Spinal cord (tissue), 10 donors: ENCODE results near the gene ADGRB2. TPM values are rescaled to one million over a fixed set of nuclear protein-coding genes. Genes with fewer than 3 reads are reported as not detected.

Experiments
- DNase-seq, 6 donors: peaks; one replicate each; pipeline versions ENCODE4 v3.0.0 to v3.0.0-alpha.2; 2013 to 2015; ENCODE audit warnings: low spot score in 6 of 6, low read depth in 4 of 6
- H3K27ac ChIP-seq: one replicate; pipeline ENCODE4 v1.5.1; 2013; ENCODE audit warnings: low read depth, low read length, control low read depth
- H3K27me3 ChIP-seq: one replicate; pipeline ENCODE4 v1.6.1; 2013; ENCODE audit warnings: low read length; ENCODE audit not compliant: control insufficient read depth, insufficient read depth
- H3K36me3 ChIP-seq: one replicate; pipeline ENCODE4 v1.6.1; 2013; ENCODE audit warnings: low read length; ENCODE audit not compliant: control insufficient read depth, insufficient read depth
- H3K4me1 ChIP-seq: one replicate; pipeline ENCODE4 v1.6.1; 2013; ENCODE audit warnings: low read length; ENCODE audit not compliant: control insufficient read depth, insufficient read depth
- H3K4me3 ChIP-seq: one replicate; pipeline ENCODE4 v1.5.1; 2013; ENCODE audit warnings: low read depth, low read length, control low read depth
- H3K9me3 ChIP-seq: one replicate; pipeline ENCODE4 v1.6.1; 2013; ENCODE audit warnings: low read length; ENCODE audit not compliant: control insufficient read depth, insufficient read depth
- WGBS: methylation state at CpG from one replicate; pipeline ENCODE4 v1.1.5; 2013; ENCODE audit warnings: missing lambda C conversion rate; ENCODE audit not compliant: insufficient coverage; 5-methylcytosine and 5-hydroxymethylcytosine counted together
- polyA plus RNA-seq, 2 donors: library from polyadenylated mRNA; unstranded; fragments of 120-200 nt; gene quantifications; one replicate each; pipeline ENCODE4 v1.2.1, GENCODE V29; 2013; ENCODE audit not compliant: insufficient read length in 2 of 2
- total RNA-seq, 2 donors: library from RNA; depleted of rRNA in 1 of 2; stranded (reverse); fragments of 120-200 nt in 1 of 2; fragments of >200 nt in 1 of 2; gene quantifications; one replicate each; pipeline versions ENCODE4 v1.2.3 to v1.2.4, GENCODE V29; 2013 to 2014
- donor health status: healthy.

ADGRB2 gene
- total and polyA plus RNA-seq, 4 donors, result 37.7 to 142 (median 89.5) TPM

- Histone ChIP-seq H3K27me3 (no peaks in the 10 kb centered on the region), H3K36me3 (no peaks in the 10 kb centered on the region), H3K9me3 (no peaks in the 10 kb centered on the region), H3K4me1 (peaks cover 70% of the 10 kb centered on the region), H3K27ac (no peak overlapping the region), H3K4me3 (no peak overlapping the region)
- DNase-seq, result no peak
- WGBS, result 72% methylated on average over 4 of the region's 4 CpGs
Measured at GRCh38 chr1:31784356-31785019, 20.3 kb upstream of the ADGRB2 start.

DNA sequence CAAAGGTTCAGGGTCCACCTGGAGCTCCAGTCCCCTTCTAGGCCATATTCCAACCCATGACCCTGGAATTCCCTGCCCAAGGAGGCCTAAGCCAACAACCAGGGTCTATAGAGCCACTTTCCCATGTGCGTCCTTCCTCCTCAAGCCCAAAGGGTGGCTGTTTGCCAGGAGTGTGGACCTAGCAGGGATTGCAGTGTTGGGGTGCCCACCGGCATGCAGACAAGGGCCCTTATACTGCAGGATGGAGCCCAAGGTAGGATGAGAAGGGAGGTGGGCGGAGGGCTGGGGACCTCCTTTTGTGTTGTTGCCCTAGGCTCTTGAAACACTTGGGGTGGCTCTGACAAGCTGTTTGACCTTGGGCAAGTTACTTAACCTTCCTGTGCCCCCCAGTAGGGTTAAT, 19.7 kb upstream of the ADGRB2 start:
- H3K4me1 ChIP-seq, result peaks cover 64% of the 10 kb centered on the region
- DNase-seq, result no peak
- H3K4me3 ChIP-seq, result no peak overlapping the region
- WGBS, result 87% methylated on average over 3 of the region's 3 CpGs
- H3K36me3 ChIP-seq, result no peaks in the 10 kb centered on the region
- no peaks in the 10 kb centered on the region for H3K9me3 ChIP-seq
- no peaks in the 10 kb centered on the region for H3K27me3 ChIP-seq
- H3K27ac ChIP-seq, result no peak overlapping the region

- no peak overlapping the region for H3K4me3 ChIP-seq
- peaks cover 57% of the 10 kb centered on the region for H3K4me1 ChIP-seq
- DNase-seq, result peak in 2 of 6 donors; percentile 76 to 86
- H3K27me3 ChIP-seq, result no peaks in the 10 kb centered on the region
- WGBS, result 17% methylated on average over 2 of the region's 12 CpGs
- no peaks in the 10 kb centered on the region for H3K36me3 ChIP-seq
- H3K27ac ChIP-seq, result peak overlapping the region; percentile 84
- H3K9me3 ChIP-seq, result no peaks in the 10 kb centered on the region
Measured at GRCh38 chr1:31782421-31783410, 18.6 kb upstream of the ADGRB2 start.

DNA sequence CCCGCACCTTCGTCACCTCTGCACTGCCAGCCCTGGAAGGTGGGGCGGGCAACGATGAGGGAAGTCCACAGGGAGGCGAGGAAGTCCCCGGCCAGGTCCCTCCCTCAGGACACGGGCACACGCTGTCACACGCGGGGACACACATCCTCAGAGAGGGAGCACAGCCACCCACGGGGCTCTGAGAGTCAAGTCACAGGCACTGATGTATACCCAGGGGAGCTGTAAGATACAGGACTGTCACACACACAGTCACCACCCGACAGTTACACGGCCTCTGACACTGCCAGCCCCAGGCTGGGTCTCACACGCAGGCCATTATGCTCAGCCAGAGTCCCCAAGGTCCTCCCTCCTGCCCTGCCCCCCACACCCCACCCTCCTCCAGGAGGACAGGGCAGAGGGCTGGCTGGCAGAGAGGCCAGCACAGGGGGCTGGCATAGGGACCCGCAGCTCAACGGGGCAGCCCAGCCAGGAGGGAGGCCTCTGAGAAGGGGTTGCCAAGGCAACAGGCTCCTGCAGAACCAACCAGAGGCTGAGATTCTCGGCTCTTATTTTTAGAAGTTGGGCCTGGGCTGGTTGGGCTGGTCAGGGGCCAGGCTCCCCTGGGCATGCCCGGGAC, 17.7 kb upstream of the ADGRB2 start:
- WGBS, result 31% methylated on average over 16 of the region's 18 CpGs
- H3K4me1 ChIP-seq, result peaks cover 52% of the 10 kb centered on the region
- no peaks in the 10 kb centered on the region for H3K9me3 ChIP-seq
- H3K27ac ChIP-seq, result peak overlapping the region; percentile 84
- no peaks in the 10 kb centered on the region for H3K27me3 ChIP-seq
- H3K36me3 ChIP-seq, result no peaks in the 10 kb centered on the region
- DNase-seq, result peak in 3 of 6 donors; percentile 66 to 91 (median 90)
- H3K4me3 ChIP-seq, result no peak overlapping the region

DNA sequence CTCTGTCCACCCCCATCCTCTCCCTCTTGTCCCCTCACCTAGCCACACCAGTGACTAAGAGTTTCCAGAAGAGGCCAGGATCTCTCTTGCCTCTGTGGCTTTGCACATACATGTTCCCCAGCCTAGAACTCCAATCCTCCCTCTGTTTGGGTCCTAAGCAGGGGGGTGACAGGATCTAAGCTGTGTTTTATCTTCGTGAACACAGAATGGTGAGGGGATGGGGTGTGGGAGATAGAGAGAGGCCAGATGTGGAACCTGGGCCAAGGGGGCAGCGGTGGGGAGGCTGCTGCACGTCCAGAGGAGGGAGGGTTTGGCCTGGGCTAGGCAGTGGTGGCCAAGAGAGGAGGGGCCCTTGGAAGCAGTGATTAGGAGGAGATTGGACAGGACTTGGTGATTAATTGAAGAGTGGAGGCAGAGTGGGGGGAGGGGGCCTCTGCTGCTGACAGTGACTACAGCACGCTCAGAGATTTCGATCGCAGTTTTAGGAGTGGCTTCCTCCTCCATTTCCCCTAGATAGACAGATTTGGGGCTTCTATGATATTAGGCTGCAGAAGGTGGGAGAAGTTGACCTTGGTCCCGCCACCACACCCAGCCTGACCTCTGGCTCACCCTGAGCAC, 17.1 kb upstream of the ADGRB2 start:
- H3K9me3 ChIP-seq, result no peaks in the 10 kb centered on the region
- peaks cover 58% of the 10 kb centered on the region for H3K4me1 ChIP-seq
- no peak overlapping the region for H3K4me3 ChIP-seq
- peak overlapping the region; percentile 84 for H3K27ac ChIP-seq
- no peaks in the 10 kb centered on the region for H3K36me3 ChIP-seq
- peak in 1 of 6 donors; percentile 57 for DNase-seq
- H3K27me3 ChIP-seq, result no peaks in the 10 kb centered on the region
- WGBS, result 43% methylated on average over 3 of the region's 7 CpGs

DNA sequence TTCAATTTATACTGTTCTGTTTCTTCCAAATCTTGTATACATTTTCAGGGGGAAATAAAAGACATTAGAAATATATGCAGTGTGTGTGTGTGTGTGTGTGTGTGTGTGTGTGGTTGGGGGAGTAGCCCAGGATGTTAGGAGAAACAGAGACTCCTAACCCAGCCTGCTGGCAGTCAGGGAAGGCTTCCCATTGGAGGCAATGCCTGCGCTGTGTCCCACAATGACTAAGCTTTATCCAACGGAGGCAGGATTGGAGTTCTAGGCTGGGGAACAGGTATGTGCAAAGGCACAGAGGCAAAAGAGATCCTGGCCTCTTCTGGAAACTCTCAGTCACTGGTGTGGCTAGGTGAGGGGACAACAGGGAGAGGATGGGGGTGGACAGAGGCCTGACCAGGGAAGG, 16.5 kb upstream of the ADGRB2 start:
- Histone ChIP-seq H3K9me3 (no peaks in the 10 kb centered on the region), H3K36me3 (no peaks in the 10 kb centered on the region), H3K27me3 (peaks cover 1% of the 10 kb centered on the region), H3K4me3 (no peak overlapping the region), H3K27ac (no peak overlapping the region), H3K4me1 (peaks cover 64% of the 10 kb centered on the region)
- WGBS, result 83% methylated on average over 2 of the region's 2 CpGs
- DNase-seq, result no peak

DNA sequence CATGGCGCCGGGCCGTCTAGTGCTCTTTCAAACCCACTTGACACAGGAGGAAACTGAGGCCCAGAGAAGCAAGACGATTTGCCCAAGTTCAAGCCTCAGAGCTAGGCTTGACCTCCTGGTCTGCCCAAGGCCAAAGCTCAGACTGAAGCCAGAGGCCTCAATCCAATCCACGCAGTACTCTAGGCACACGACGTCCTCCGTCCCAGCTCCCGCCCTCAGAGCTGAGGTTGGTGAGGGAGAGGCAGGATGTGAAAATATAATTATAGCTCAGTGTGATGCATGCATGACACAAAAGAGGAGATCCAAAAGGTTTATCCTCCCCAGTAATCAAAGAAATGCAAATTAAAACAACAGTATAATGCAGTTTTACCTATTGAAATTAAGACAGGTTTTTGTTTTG, 15.5 kb upstream of the ADGRB2 start:
- Histone ChIP-seq H3K27me3 (peaks cover 3% of the 10 kb centered on the region), H3K27ac (no peak overlapping the region), H3K9me3 (no peaks in the 10 kb centered on the region), H3K36me3 (no peaks in the 10 kb centered on the region), H3K4me1 (peaks cover 59% of the 10 kb centered on the region), H3K4me3 (no peak overlapping the region)
- no peak for DNase-seq
- 93% methylated on average over 4 of the region's 9 CpGs for WGBS

GRCh38 chr1:31778763-31779488, 14.8 kb upstream of the ADGRB2 start:
- 76% methylated on average over 7 of the region's 11 CpGs for WGBS
- Histone ChIP-seq H3K27ac (no peak overlapping the region), H3K27me3 (peaks cover 7% of the 10 kb centered on the region), H3K36me3 (no peaks in the 10 kb centered on the region), H3K9me3 (no peaks in the 10 kb centered on the region), H3K4me1 (peaks cover 51% of the 10 kb centered on the region), H3K4me3 (no peak overlapping the region)
- peak in 1 of 6 donors; percentile 53 for DNase-seq

DNA sequence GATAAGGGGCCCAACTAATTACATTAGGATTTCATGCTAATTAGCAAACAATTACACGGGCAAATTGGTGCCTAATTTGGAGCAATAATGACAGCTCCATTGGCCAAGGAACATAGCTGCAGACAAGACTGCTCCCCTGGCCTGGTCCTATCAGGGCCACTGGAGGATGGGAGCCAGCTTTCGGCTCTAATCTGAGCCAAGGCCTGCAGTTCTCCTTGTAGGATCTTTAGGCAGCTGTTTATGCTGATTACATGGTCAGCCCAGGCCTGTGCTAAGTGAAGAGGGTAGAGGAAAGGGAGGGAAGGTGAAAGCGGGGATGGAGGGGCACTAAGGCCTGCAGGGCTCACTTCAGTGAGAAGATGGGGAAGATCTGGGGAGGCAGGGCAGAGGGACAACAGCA, 12.4 kb upstream of the ADGRB2 start:
- no peaks in the 10 kb centered on the region for H3K9me3 ChIP-seq
- H3K27me3 ChIP-seq, result peaks cover 28% of the 10 kb centered on the region
- H3K4me3 ChIP-seq, result no peak overlapping the region
- peak in 1 of 6 donors; percentile 79 for DNase-seq
- H3K4me1 ChIP-seq, result peaks cover 45% of the 10 kb centered on the region
- WGBS, result 51% methylated on average over 3 of the region's 3 CpGs
- H3K27ac ChIP-seq, result no peak overlapping the region
- no peaks in the 10 kb centered on the region for H3K36me3 ChIP-seq
